Parathyroid adenoma (tissue), 2 donors: Measurements from ENCODE around the gene DPP4.

Experiments
- H2AFZ ChIP-seq: fragments of 300-600 bp; sonication (generic); one replicate; pipeline ENCODE4 v1.7.0; 2017; ENCODE audit warnings: antibody characterized with exemption, mild to moderate bottlenecking
- H3K27ac ChIP-seq: fragments of 300-600 bp; sonication (generic); one replicate; pipeline ENCODE4 v1.7.0; 2017
- H3K27me3 ChIP-seq: fragments of 300-600 bp; sonication (generic); one replicate; pipeline ENCODE4 v1.7.0; 2017; ENCODE audit warnings: low read length; ENCODE audit not compliant: control insufficient read depth, insufficient read depth
- H3K36me3 ChIP-seq: fragments of 300-600 bp; sonication (generic); one replicate; pipeline ENCODE4 v1.7.0; 2017; ENCODE audit warnings: low read length; ENCODE audit not compliant: control insufficient read depth, insufficient read depth
- H3K4me1 ChIP-seq: fragments of 300-600 bp; sonication (generic); one replicate; pipeline ENCODE4 v1.7.0; 2017; ENCODE audit warnings: control low read depth
- H3K4me2 ChIP-seq: fragments of 300-600 bp; sonication (generic); one replicate; pipeline ENCODE4 v1.7.0; 2017; ENCODE audit warnings: low read length
- H3K4me3 ChIP-seq: fragments of 300-600 bp; sonication (generic); one replicate; pipeline ENCODE4 v1.7.0; 2017; ENCODE audit warnings: low read depth, low read length
- H3K79me2 ChIP-seq: fragments of 300-600 bp; sonication (generic); one replicate; pipeline ENCODE4 v1.7.0; 2017; ENCODE audit warnings: control low read depth
- H3K9ac ChIP-seq: fragments of 300-600 bp; sonication (generic); one replicate; pipeline ENCODE4 v1.7.0; 2017; ENCODE audit warnings: mild to moderate bottlenecking
- H3K9me3 ChIP-seq: fragments of 300-600 bp; sonication (generic); one replicate; pipeline ENCODE4 v1.7.0; 2017; ENCODE audit warnings: low read length; ENCODE audit not compliant: control insufficient read depth
- TF ChIP-seq, protein P1 (sequence below): fragments of 300-600 bp; sonication (generic); IDR thresholded peaks from one replicate; pipeline ENCODE4 v1.7.0; 2017; ENCODE audit warnings: antibody characterized with exemption, mild to moderate bottlenecking
- donor health status: primary hyperparathyroidism.

The DPP4 gene

DNA sequence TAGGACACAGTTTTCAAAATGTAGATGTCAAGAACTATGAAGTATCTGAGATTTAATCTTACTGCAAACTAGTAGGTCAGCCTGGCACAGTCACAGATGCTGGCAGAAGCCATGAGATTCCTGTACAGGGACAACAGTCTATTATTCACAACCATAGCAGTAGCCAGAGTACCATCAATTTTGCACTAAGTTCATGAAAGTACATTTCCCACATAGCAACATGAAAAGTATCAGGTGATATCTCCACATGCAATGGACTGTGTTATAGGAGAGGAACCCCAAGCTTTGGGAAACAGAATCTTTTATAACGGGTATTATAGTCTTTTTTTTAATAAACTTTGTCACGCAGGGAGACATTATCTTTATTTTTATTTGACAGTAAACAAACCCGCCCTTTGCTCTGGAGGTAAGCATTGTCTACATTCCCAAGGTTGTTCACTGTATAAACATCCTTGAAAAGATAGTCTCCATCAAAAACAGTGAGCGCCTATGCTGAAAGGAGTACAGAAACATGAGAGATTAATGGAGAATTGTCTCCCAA is 33.4 kb upstream of the DPP4 start:
- Histone ChIP-seq H3K9ac (no peak overlapping the region), H3K4me1 (no peaks in the 10 kb centered on the region), H3K36me3 (no peaks in the 10 kb centered on the region), H3K4me3 (no peak overlapping the region), H3K9me3 (no peaks in the 10 kb centered on the region), H3K27me3 (no peaks in the 10 kb centered on the region), H3K27ac (no peak overlapping the region), H3K4me2 (no peak overlapping the region), H2AFZ (peak overlapping the region; percentile 25), H3K79me2 (no peaks in the 10 kb centered on the region)
- TF ChIP-seq, protein P1, sequence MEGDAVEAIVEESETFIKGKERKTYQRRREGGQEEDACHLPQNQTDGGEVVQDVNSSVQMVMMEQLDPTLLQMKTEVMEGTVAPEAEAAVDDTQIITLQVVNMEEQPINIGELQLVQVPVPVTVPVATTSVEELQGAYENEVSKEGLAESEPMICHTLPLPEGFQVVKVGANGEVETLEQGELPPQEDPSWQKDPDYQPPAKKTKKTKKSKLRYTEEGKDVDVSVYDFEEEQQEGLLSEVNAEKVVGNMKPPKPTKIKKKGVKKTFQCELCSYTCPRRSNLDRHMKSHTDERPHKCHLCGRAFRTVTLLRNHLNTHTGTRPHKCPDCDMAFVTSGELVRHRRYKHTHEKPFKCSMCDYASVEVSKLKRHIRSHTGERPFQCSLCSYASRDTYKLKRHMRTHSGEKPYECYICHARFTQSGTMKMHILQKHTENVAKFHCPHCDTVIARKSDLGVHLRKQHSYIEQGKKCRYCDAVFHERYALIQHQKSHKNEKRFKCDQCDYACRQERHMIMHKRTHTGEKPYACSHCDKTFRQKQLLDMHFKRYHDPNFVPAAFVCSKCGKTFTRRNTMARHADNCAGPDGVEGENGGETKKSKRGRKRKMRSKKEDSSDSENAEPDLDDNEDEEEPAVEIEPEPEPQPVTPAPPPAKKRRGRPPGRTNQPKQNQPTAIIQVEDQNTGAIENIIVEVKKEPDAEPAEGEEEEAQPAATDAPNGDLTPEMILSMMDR: no peak

DNA sequence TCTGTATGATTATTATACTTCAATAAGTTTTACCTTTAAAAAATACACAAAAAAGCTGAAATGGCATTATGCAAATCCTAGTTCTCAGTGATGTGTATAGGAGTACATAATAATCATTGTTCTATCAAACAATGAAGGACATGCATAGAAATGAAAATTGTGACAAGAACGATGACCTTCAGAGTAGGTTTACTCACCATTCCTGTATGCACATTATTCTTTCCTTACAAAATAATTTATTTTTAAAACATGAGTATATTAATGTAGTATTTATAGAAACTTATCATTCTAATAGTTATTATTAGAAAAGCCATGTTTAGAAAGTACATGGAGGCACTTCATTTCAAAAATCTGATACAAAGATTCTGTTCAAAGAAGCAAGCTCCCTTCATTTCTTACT is 32.7 kb upstream of the DPP4 start:
- TF ChIP-seq, protein P1: no peak
- Histone ChIP-seq H3K27ac (no peak overlapping the region), H3K36me3 (no peaks in the 10 kb centered on the region), H3K4me3 (no peak overlapping the region), H3K79me2 (no peaks in the 10 kb centered on the region), H3K9ac (no peak overlapping the region), H2AFZ (no peak overlapping the region), H3K4me2 (no peak overlapping the region), H3K4me1 (no peaks in the 10 kb centered on the region), H3K27me3 (no peaks in the 10 kb centered on the region), H3K9me3 (no peaks in the 10 kb centered on the region)

DNA sequence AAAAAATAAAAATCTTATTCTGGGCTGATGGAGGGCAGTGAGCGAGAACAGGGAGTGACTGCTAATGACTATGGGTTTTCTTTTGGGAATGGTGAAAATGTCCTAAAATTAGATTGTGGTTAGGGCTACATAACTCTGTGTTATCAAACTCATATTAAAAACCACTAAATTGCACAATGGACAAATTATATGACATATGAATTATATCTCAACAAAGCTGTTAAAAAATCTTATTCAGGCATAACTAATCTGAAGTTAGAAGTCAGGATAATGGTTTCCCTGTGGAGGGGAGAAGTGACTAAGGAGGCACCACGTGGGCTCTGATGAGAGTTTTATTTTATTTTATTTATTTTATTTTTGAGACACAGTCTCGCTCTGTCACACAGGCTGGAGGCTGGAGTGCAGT is 32.1 kb upstream of the DPP4 start:
- Histone ChIP-seq H3K27ac (no peak overlapping the region), H3K9ac (no peak overlapping the region), H3K79me2 (no peaks in the 10 kb centered on the region), H3K4me2 (no peak overlapping the region), H2AFZ (no peak overlapping the region), H3K4me1 (no peaks in the 10 kb centered on the region), H3K4me3 (no peak overlapping the region), H3K27me3 (no peaks in the 10 kb centered on the region), H3K36me3 (no peaks in the 10 kb centered on the region), H3K9me3 (no peaks in the 10 kb centered on the region)
- TF ChIP-seq, protein P1: no peak

DNA sequence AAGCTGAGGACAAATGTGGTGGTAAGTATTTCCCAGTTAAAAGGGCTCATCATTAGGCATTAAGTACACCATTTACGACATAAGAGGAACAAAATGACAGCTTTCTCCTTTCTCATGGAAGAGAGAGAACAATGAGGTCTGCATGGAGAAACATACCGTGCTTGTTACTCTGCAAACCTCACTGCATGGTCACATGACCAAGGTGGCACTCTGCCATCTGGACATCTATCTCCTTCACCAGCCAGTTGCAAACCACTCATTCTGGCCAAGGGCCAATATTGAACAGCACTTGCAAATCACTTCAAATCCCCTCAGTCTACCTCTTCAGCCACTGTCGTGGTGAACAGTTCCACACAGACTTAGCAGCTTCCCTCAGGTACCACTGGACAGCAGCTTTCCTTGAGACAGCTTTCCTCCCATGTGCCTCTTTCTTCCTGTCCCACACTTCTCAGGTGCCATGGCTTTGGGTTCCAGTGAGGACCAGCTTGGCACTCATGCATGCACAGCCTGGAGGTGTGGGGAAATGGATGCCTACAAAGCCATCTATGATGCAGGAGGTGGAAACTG is 29.5 kb upstream of the DPP4 start:
- Histone ChIP-seq H3K4me2 (no peak overlapping the region), H3K27me3 (no peaks in the 10 kb centered on the region), H3K79me2 (no peaks in the 10 kb centered on the region), H3K4me1 (no peaks in the 10 kb centered on the region), H3K9ac (no peak overlapping the region), H3K9me3 (no peaks in the 10 kb centered on the region), H2AFZ (no peak overlapping the region), H3K4me3 (no peak overlapping the region), H3K27ac (no peak overlapping the region), H3K36me3 (no peaks in the 10 kb centered on the region)
- TF ChIP-seq, protein P1: no peak

DNA sequence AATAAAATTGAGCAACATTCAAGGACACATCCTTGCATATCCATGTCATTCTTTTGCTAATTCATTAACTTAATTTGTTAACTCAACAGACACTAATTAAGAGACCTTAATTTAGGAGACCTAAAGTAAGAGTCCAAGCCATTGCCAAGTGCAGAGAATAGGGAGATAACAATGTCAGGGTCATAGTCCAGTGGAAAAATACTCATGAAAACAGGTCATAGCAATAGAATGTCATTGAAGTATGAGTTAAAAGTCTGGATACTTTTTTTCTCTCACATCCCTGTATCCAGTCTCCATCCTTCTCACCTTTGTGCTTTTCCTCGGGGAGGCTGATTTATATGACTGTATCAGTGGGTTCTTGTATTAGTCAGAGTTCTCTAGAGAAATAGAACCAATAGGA is 26.6 kb upstream of the DPP4 start:
- no peaks in the 10 kb centered on the region for H3K79me2 ChIP-seq
- H3K36me3 ChIP-seq: no peaks in the 10 kb centered on the region
- no peak overlapping the region for H3K4me2 ChIP-seq
- no peaks in the 10 kb centered on the region for H3K9me3 ChIP-seq
- no peak overlapping the region for H2AFZ ChIP-seq
- H3K27me3 ChIP-seq: no peaks in the 10 kb centered on the region
- no peak overlapping the region for H3K27ac ChIP-seq
- no peak overlapping the region for H3K4me3 ChIP-seq
- no peaks in the 10 kb centered on the region for H3K4me1 ChIP-seq
- TF ChIP-seq, protein P1: no peak
- no peak overlapping the region for H3K9ac ChIP-seq
